Inflammatory macrophage treated with lipopolysaccharide for 1 hour (primary cell): Measurements from ENCODE around the gene C17orf50.

Experiments used
- DNase-seq, 2 donors: peaks; one replicate each; pipeline ENCODE4 v3.0.0-alpha.2; 2020 to 2022

Gene C17orf50

GRCh38 chr17:35791681-35792350, 31.1 kb downstream of the C17orf50 start:
- DNase-seq = no peak

- DNase-seq = no peak
These were observed 32.6 kb downstream of the C17orf50 start for GRCh38 chr17:35793257-35793656.

GRCh38 chr17:35795007-35795870, 34.6 kb downstream of the C17orf50 start, which contains the start of gene MMP28:
Gene MMP28, minus strand, starts transcription at chr17:35795641. Its CDS starts 264 bp downstream, at chr17:35795377.
- DNase-seq = peak; percentile 22 to 29

- no peak for DNase-seq
These were observed 35.2 kb downstream of the C17orf50 start for GRCh38 chr17:35795871-35796265.

- no peak for DNase-seq
These were observed 36.3 kb downstream of the C17orf50 start for GRCh38 chr17:35796942-35797341.

- no peak for DNase-seq
These were observed 36.7 kb downstream of the C17orf50 start for GRCh38 chr17:35797370-35797769.

- DNase-seq = no peak
These were observed 37.2 kb downstream of the C17orf50 start for GRCh38 chr17:35797918-35798317.

GRCh38 chr17:35799942-35800341, 39.3 kb downstream of the C17orf50 start:
- no peak for DNase-seq

GRCh38 chr17:35801583-35802224, 41.0 kb downstream of the C17orf50 start:
- no peak for DNase-seq

GRCh38 chr17:35804658-35805192, 44.0 kb downstream of the C17orf50 start:
- peak; percentile 82 to 85 for DNase-seq

GRCh38 chr17:35807371-35808144, 46.9 kb downstream of the C17orf50 start:
- no peak for DNase-seq

GRCh38 chr17:35808240-35808961, 47.7 kb downstream of the C17orf50 start:
- no peak for DNase-seq

- peak; percentile 97 to 98 for DNase-seq
These were observed 48.5 kb downstream of the C17orf50 start, which contains the start of gene TAF15 for GRCh38 chr17:35808962-35809854. Gene TAF15, plus strand, starts transcription at chr17:35809484. Its CDS starts 86 bp downstream, at chr17:35809570.

- DNase-seq = no peak
These were observed 49.3 kb downstream of the C17orf50 start for GRCh38 chr17:35809855-35810461.

- no peak for DNase-seq
These were observed 51.1 kb downstream of the C17orf50 start for GRCh38 chr17:35811759-35812158.

- no peak for DNase-seq
These were observed 51.8 kb downstream of the C17orf50 start for GRCh38 chr17:35812456-35812855.
